PC-3 (cell line): ENCODE results near the gene CELF2.

ENCODE experiments used
- CTCF ChIP-seq: fragments of 300-600 bp; sonication (generic); conservative IDR thresholded peaks from 2 replicates; pipeline ENCODE4 v1.5.1; 2017; ENCODE audit warnings: antibody characterized with exemption, low read depth, mild to moderate bottlenecking, low read length
- EZH2 ChIP-seq: fragments of 300-600 bp; sonication (generic); IDR thresholded peaks from one replicate; pipeline ENCODE4 v1.6.1; 2017; ENCODE audit warnings: antibody characterized with exemption, mild to moderate bottlenecking, low read length; ENCODE audit not compliant: unreplicated experiment
- EZH2phosphoT487 ChIP-seq: fragments of 300-600 bp; sonication (generic); IDR thresholded peaks from 2 replicates; pipeline ENCODE4 v1.6.1; 2018; ENCODE audit warnings: mild to moderate bottlenecking, antibody characterized with exemption, low read length, borderline replicate concordance

GRCh38 chr10:11255796-11256444, 238.2 kb downstream of the CELF2 start:
- no peak for TF ChIP-seq CTCF
- TF ChIP-seq EZH2phosphoT487, result no peak
- no peak for TF ChIP-seq EZH2
